Measurements from ENCODE around the gene WFIKKN2.

DNA sequence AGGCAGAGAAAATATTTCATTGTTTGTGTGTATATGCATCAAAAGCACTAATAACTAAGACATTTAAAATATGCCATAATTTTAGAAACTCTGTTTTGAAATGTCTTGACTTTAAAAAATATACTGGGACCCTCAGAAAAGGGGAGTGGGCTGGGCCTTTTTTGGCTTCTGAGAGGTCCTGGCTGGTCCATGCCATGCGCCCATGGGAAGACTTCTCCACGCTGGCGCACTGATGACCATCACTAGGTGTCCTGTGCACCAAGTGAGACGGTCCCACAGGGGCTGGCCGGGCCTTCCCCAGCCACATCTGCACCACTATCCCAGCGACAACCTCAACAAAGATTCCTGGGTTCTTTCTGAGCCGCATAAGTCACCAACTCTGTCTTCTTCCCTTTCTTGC, 27.0 kb upstream of the WFIKKN2 start:
- TF ChIP-seq, protein P1, sequence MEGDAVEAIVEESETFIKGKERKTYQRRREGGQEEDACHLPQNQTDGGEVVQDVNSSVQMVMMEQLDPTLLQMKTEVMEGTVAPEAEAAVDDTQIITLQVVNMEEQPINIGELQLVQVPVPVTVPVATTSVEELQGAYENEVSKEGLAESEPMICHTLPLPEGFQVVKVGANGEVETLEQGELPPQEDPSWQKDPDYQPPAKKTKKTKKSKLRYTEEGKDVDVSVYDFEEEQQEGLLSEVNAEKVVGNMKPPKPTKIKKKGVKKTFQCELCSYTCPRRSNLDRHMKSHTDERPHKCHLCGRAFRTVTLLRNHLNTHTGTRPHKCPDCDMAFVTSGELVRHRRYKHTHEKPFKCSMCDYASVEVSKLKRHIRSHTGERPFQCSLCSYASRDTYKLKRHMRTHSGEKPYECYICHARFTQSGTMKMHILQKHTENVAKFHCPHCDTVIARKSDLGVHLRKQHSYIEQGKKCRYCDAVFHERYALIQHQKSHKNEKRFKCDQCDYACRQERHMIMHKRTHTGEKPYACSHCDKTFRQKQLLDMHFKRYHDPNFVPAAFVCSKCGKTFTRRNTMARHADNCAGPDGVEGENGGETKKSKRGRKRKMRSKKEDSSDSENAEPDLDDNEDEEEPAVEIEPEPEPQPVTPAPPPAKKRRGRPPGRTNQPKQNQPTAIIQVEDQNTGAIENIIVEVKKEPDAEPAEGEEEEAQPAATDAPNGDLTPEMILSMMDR (IDR thresholded peaks at IDR 0.05), result no peak
- no peak for TF ChIP-seq POLR2A (IDR thresholded peaks at IDR 0.05)

All from uterus (tissue), 2 donors.